Measurements from ENCODE around the gene GPR37L1. TPM values are rescaled to one million over a fixed set of nuclear protein-coding genes. Genes with fewer than 3 reads are reported as not detected.

GPR37L1 gene
- total and polyA plus RNA-seq, 11 donors = 0.03 to 0.05 (median 0.04) TPM; not detected in 8

DNA sequence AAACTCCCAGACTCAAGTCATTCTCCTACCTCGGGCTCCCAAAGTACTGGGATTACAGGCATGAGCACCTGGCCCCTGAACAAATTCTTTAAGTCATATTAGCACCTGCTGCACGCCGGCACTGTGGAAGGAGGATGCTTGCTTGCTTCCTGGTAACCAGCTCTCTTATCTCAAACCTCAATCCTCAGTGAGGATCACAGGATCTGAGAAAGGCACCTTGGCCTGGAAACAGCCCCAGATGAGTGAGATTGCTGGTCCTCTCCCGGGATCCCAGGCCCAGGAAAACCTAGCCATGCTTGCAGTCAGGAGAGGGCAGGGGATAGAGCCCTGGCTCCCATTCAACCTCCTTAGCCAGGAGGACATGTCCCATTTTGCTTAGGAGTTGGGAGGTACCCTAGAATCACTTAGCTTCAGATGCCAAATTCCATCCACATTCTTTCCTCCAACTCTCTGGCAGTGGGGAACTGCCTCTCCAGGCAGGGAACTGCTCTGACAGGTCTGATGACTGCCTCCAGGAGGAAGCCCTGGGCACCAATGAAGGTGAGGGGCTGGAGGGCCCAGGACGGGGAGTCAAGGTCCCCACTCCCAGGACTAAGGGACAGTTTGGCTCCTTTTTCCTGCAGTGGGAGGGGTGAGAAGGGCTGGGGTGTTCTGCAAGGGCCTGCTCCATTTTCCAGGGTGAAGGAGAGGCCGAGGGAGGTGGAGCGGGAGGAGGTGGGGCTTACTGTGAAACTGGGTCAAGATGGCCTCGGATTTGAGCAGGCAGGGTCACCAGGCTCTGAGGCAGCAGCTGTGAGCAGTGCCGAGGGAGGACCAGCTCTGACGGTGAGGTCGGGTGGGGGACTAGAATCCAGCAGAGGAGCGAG lies 9.5 kb downstream of the GPR37L1 start:
- H3K27me3 ChIP-seq = no peaks in the 10 kb centered on the region
- intact Hi-C loops (cut with DNase I) = loop anchor here in 3 of 10 donors (10.0 kb wide), 1 partner anchor 237 kb away; no protein-coding TSS in a partner anchor
- H3K4me1 ChIP-seq = peaks cover 4 to 30% (median 19%) of the 10 kb centered on the region in 12 donors
- TF ChIP-seq CTCF (IDR thresholded peaks at IDR 0.05) (no peak), POLR2A (IDR thresholded peaks at IDR 0.05) (no peak)
- ATAC-seq (peak; percentile 54 to 75 (median 72)), DNase-seq (peak in 4 of 5 donors; percentile 56 to 79 (median 67))
- 49 to 55% (median 53%) methylated on average over 12 of the region's 12 CpGs for WGBS, 4 donors
- peaks cover 0 to 56% (median 42%) of the 10 kb centered on the region in 9 donors for H3K36me3 ChIP-seq
- no peaks in the 10 kb centered on the region for H3K9me3 ChIP-seq
- H3K4me3 ChIP-seq = peak overlapping the region in 5 of 12 donors; percentile 5 to 32 (median 29)
- H3K27ac ChIP-seq = peak overlapping the region; percentile 42 to 83 (median 79)

- peaks cover 0 to 64% (median 50%) of the 10 kb centered on the region in 9 donors for H3K36me3 ChIP-seq
- peaks cover 4 to 30% (median 19%) of the 10 kb centered on the region in 12 donors for H3K4me1 ChIP-seq
- H3K9me3 ChIP-seq = no peaks in the 10 kb centered on the region
- 69 to 91% (median 85%) methylated on average over 11 to 14 of the region's 14 CpGs for WGBS, 4 donors
- H3K27me3 ChIP-seq = no peaks in the 10 kb centered on the region
- no peak for TF ChIP-seq CTCF (IDR thresholded peaks at IDR 0.05)
- no peak for TF ChIP-seq POLR2A (IDR thresholded peaks at IDR 0.05)
- DNase-seq (peak in 2 of 5 donors; percentile 8 to 40), ATAC-seq (peak; percentile 1 to 30 (median 8))
- H3K4me3 ChIP-seq = peak overlapping the region in 5 of 12 donors; percentile 5 to 32 (median 29)
- peak overlapping the region; percentile 15 to 83 (median 79) for H3K27ac ChIP-seq
- intact Hi-C loops (cut with DNase I) = loop anchor here in 3 of 10 donors (10.0 kb wide), 1 partner anchor 238 kb away; no protein-coding TSS in a partner anchor
Measured at GRCh38 chr1:202133001-202133400, 10.3 kb downstream of the GPR37L1 start.

DNA sequence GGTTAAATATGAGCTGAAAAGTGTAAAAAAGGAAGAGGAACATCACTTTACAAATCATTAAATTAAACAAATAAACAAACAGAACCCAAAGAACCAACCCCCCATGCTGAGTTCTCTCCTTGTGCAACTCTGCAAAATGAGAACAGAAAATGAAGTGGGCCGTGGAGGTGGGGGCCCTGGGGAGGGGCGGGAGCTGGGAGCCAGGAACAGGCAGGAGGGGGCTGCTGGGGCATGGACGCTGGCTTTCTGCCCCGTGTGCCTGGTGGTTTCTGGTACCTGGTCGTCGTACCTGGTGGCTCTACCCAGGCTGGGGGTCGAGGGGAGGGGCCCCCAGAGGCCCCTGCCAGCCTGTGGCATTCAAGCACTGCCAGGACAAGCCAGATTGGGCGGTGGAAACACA lies 10.8 kb downstream of the GPR37L1 start:
- Histone ChIP-seq H3K36me3 (peaks cover 0 to 68% (median 51%) of the 10 kb centered on the region in 9 donors), H3K9me3 (no peaks in the 10 kb centered on the region), H3K27me3 (no peaks in the 10 kb centered on the region), H3K27ac (peak overlapping the region in 4 of 12 donors; percentile 19 to 83 (median 78)), H3K4me3 (no peak overlapping the region), H3K4me1 (peaks cover 4 to 30% (median 19%) of the 10 kb centered on the region in 12 donors)
- ATAC-seq (no peak), DNase-seq (no peak)
- TF ChIP-seq CTCF (IDR thresholded peaks at IDR 0.05) (no peak), POLR2A (IDR thresholded peaks at IDR 0.05) (no peak)
- intact Hi-C loops (cut with DNase I) = loop anchor here in 3 of 10 donors (10.0 kb wide), 1 partner anchor 239 kb away; no protein-coding TSS in a partner anchor
- 78 to 90% (median 84%) methylated on average over 8 of the region's 8 CpGs for whole genome bisulfite sequencing, 4 donors

GRCh38 chr1:202133989-202134388 lies 11.3 kb downstream of the GPR37L1 start:
- H3K36me3 ChIP-seq = peaks cover 0 to 73% (median 52%) of the 10 kb centered on the region in 9 donors

More at GRCh38 chr1:202133989-202134388, 11.3 kb downstream of the GPR37L1 start:
- no peak for DNase-seq
- intact Hi-C loops (cut with DNase I) = loop anchor here in 3 of 10 donors (10.0 kb wide), 1 partner anchor 239 kb away; no protein-coding TSS in a partner anchor
- H3K4me3 ChIP-seq = no peak overlapping the region
- H3K27ac ChIP-seq = peak overlapping the region in 1 of 12 donors; percentile 83
- TF ChIP-seq CTCF (IDR thresholded peaks at IDR 0.05) (no peak), POLR2A (IDR thresholded peaks at IDR 0.05) (no peak)
- ATAC-seq = no peak
- H3K9me3 ChIP-seq = no peaks in the 10 kb centered on the region
- H3K27me3 ChIP-seq = no peaks in the 10 kb centered on the region
- 96 to 97% (median 96%) methylated on average over 5 of the region's 5 CpGs for WGBS, 4 donors
- peaks cover 4 to 30% (median 19%) of the 10 kb centered on the region in 12 donors for H3K4me1 ChIP-seq
